Stimulated activated CD8-positive, alpha-beta memory T cell treated with anti-CD3 and anti-CD28 coated beads, Interleukin-4, amount 100 ng/mL, for 24 hours (primary cell): Measurements from ENCODE around the gene NAALAD2.

Source experiments
- DNase-seq: peaks from one replicate; pipeline ENCODE4 v3.0.0-alpha.2; 2020; ENCODE audit warnings: low read depth

The NAALAD2 gene

DNA sequence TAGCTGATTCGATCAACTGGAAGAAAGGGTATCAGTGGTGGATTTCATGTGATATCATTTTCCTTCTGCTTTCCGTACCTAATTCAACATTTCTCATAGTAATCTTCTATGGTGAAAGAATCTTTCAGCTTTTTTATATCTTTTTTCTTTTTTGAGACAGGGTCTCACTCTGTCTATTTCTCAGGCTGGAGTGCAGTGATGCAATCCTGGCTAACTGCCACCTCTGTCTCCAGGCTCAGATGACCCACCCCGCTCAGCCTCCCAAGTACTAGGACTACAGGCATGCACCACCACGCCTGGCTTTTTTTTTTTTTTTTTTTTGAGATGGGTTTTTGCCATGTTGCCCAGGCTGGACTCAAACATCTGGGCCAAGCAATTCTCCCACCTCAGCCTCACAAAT lies 107.0 kb downstream of the NAALAD2 start:
- no peak for DNase-seq
